Measurements from ENCODE around the gene SERTAD1.

GRCh38 chr19:40433391-40434216 lies 7.8 kb upstream of the SERTAD1 start:
- TF ChIP-seq CTCF (IDR thresholded peaks at IDR 0.05) (no peak), POLR2A (IDR thresholded peaks at IDR 0.05) (peak; percentile 52), EP300 (IDR thresholded peaks at IDR 0.05) (no peak)
